Endothelial cell (in vitro differentiated cells): ENCODE data around the gene DUT. TPM values are rescaled to one million over a fixed set of nuclear protein-coding genes. Genes with fewer than 3 reads are reported as not detected.
A peak's percentile ranks its signal among the peaks of the same experiment; 100 is the strongest.
"Not testable (repeated sequence)": the region's sequence is repeated elsewhere in the genome, so short reads cannot be mapped to it uniquely, and the experiment has no call there.

ENCODE experiments used
- DNase-seq: peaks from one replicate; pipeline ENCODE4 v3.0.0; 2021; ENCODE audit warnings: low spot score
- H3K27ac Mint-ChIP-seq: one replicate; pipeline ENCODE4 v1.8.0; 2021; ENCODE audit warnings: mixed read lengths, inconsistent platforms; ENCODE audit not compliant: unreplicated experiment
- H3K27me3 Mint-ChIP-seq: one replicate; pipeline ENCODE4 v1.8.0; 2021; ENCODE audit warnings: mild to moderate bottlenecking, moderate library complexity, mixed read lengths, inconsistent platforms; ENCODE audit not compliant: unreplicated experiment
- H3K36me3 Mint-ChIP-seq: one replicate; pipeline ENCODE4 v1.8.0; 2021; ENCODE audit warnings: mild to moderate bottlenecking, low read depth, mixed read lengths, inconsistent platforms; ENCODE audit not compliant: unreplicated experiment
- H3K4me1 Mint-ChIP-seq: one replicate; pipeline ENCODE4 v1.8.0; 2021; ENCODE audit warnings: mild to moderate bottlenecking, mixed read lengths, inconsistent platforms; ENCODE audit not compliant: unreplicated experiment
- H3K4me3 Mint-ChIP-seq: one replicate; pipeline ENCODE4 v1.8.0; 2021; ENCODE audit warnings: mild to moderate bottlenecking, mixed read lengths, inconsistent platforms; ENCODE audit not compliant: unreplicated experiment
- H3K9me3 Mint-ChIP-seq: one replicate; pipeline ENCODE4 v1.8.0; 2021; ENCODE audit warnings: mixed read lengths, inconsistent platforms; ENCODE audit not compliant: unreplicated experiment
- CTCF ChIP-seq: fragments of 200-600 bp; sonication (generic); IDR thresholded peaks from one replicate; pipeline ENCODE4 v1.5.0; 2021; ENCODE audit warnings: antibody characterized with exemption; ENCODE audit not compliant: unreplicated experiment
- total RNA-seq: library from RNA; stranded (reverse); fragmentation: NEBNext Ultra II Directional; extraction: Animal tissue kit (Norgen Biotek cat#: 25700); gene quantifications from one replicate; pipeline ENCODE4 v1.2.1, GENCODE V29; 2021; ENCODE audit not compliant: unreplicated experiment

DUT gene
- total RNA-seq, 1 donor from 2014 or later, result 71.5 TPM

DNA sequence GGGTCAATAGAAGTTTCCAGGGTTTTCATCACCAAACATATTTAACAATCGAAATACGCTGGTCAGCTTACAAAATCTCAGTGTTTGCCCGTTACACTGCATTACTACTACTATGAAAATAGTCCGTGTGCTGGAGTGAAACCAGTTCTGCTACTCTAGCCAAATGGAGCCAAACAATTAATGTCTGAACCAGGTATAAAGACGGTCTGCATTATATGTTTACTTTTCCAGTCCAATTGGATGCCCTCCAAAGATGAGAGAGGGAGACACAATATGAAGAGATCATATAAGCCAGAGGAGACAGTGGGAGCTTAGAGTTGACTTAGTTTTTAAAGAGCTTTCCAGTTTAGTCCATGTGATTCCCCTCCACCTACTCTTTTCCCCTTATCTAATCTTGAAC lies 6.3 kb upstream of the DUT start:
- Mint-ChIP-seq H3K4me1 (no peaks in the 10 kb centered on the region), H3K9me3 (no peaks in the 10 kb centered on the region), H3K27ac (no peak overlapping the region), H3K36me3 (no peaks in the 10 kb centered on the region), H3K4me3 (no peak overlapping the region), H3K27me3 (no peaks in the 10 kb centered on the region)
- no peak for DNase-seq
- TF ChIP-seq CTCF, result no peak

DNA sequence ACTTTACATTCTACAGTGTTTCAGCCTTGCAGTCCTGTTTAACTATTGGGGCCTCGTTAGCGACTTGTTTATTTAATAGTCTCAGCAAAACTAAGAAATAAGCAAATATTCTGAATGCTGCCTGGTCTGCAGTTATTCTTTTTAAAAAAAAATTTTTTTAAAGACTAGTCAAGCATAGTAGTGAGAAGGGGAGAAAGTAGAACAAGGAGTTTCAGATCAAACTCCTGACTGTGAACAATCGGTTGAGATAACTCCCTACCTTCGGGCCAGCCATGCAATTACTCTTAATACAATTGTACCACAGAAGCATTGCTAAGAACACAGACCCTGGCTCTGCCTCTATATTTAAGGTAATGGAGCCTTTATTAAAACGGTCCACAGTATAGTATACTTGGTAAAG lies 5.8 kb upstream of the DUT start:
- Mint-ChIP-seq H3K4me1 (peaks cover 4% of the 10 kb centered on the region), H3K9me3 (no peaks in the 10 kb centered on the region), H3K4me3 (no peak overlapping the region), H3K27me3 (no peaks in the 10 kb centered on the region), H3K27ac (no peak overlapping the region), H3K36me3 (no peaks in the 10 kb centered on the region)
- DNase-seq, result no peak
- TF ChIP-seq CTCF, result no peak

- H3K36me3 Mint-ChIP-seq, H3K27ac Mint-ChIP-seq, DNase-seq, H3K27me3 Mint-ChIP-seq, H3K9me3 Mint-ChIP-seq, H3K4me1 Mint-ChIP-seq, H3K4me3 Mint-ChIP-seq: not testable (repeated sequence)
Observed at GRCh38 chr15:48326180-48326579, 5.0 kb upstream of the DUT start.

DNA sequence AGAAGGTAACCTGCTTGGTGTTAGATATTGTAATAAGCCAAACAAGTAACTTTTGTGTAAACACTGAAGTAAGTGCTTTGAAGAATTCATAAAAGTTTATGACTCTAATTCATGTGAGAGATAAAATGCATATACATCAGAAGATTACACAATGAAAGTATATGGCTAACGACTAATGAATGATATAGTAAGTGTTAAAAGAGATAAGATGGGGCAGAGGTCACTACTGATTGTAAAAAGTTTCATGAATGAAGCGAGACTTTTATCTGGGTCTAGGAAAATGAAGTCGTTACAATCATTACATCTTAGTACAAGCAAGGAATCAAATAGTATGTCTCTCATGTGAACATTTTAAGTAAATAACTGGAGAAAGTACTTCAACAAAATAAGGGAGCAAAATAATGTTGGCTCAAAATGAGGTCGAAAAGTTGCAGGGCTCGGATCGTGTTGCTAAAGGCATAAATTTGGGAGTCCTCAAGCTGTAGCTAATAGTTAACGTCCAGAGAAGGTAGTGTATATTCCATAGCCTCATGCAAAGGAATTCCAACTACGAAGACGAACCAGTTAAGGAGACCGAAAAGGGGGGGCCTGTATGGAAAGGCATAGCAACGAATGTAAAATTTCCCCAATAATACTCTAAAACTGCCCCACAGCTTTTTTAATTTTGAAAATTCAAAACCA lies 984 bp upstream of the DUT start:
- Mint-ChIP-seq H3K36me3 (no peaks in the 10 kb centered on the region), H3K27ac (peak overlapping the region; percentile 20), H3K9me3 (no peaks in the 10 kb centered on the region), H3K4me3 (peak overlapping the region; percentile 97), H3K27me3 (peaks cover 5% of the 10 kb centered on the region), H3K4me1 (peaks cover 8% of the 10 kb centered on the region)
- DNase-seq, result no peak
- no peak for TF ChIP-seq CTCF

DNA sequence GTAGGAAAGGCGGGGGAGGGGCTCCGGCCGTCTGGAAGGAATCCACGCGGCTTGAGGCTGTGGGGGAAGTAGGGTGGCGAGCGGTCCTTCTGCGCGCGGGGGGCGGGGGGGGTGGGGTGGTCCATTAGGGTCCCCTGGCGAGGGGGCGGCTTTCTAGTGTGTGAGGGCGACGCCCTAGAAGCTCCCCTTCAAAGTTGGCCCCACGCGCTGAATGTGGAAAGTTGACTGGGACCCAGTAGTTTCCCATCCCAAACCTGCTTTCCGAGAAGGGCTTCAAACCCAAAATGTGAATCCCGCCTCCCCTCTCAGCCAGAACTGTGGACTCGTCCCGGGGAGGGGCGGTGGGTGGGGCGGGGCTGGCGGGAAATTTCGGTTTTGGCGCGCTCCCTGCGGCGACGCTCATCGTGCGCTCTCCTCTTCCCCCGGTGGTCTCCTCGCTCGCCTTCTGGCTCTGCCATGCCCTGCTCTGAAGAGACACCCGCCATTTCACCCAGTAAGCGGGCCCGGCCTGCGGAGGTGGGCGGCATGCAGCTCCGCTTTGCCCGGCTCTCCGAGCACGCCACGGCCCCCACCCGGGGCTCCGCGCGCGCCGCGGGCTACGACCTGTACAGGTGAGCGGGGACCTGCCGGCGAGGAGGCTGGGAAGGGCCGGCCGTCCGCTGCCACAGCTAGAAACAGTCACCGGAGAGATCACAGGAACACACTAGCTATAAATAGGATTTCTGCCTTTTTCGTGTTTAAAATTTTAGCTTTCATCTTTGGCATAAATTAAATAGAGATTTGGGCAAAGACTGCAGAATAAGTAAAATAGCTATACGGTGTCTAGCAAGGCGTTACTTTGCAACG lies 790 bp downstream of the DUT start:
- DNase-seq, result peak; percentile 48
- H3K36me3 Mint-ChIP-seq, result peaks cover 3% of the 10 kb centered on the region
- no peaks in the 10 kb centered on the region for H3K9me3 Mint-ChIP-seq
- peak overlapping the region; percentile 85 for H3K4me3 Mint-ChIP-seq
- H3K4me1 Mint-ChIP-seq, result peaks cover 8% of the 10 kb centered on the region
- H3K27ac Mint-ChIP-seq, result peak overlapping the region; percentile 37
- no peak for TF ChIP-seq CTCF
- H3K27me3 Mint-ChIP-seq, result peaks cover 5% of the 10 kb centered on the region
